Endothelial cell of umbilical vein (primary cell): ENCODE measurements around the gene SBF1. TPM values are rescaled to one million over a fixed set of nuclear protein-coding genes. Genes with fewer than 3 reads are reported as not detected.

ENCODE experiments used
- BruUV-seq: library from RNA; stranded (reverse); fragments of 400-500 nt; replicated peaks from 2 replicates; lab custom pipeline; 2021; lab: Mats Ljungman, UMichigan
- CTCF ChIA-PET: fragments of 300-600, 350-600 bp; sonication (Branson Sonifier 250); formaldehyde crosslinking; loops from one replicate; lab custom pipeline; 2021; ENCODE audit warnings: antibody characterized with exemption, inconsistent platforms; lab: Charles Lee
- POLR2A ChIA-PET: fragments of 300-600, 350-600 bp; sonication (Branson Sonifier 250); formaldehyde crosslinking; loops from one replicate; lab custom pipeline; 2021; ENCODE audit warnings: antibody characterized with exemption, inconsistent platforms; lab: Charles Lee
- DNase-seq: peaks from one replicate; pipeline ENCODE4 v3.0.0-alpha.2; 2011; ENCODE audit warnings: low read depth, low spot score
- FAIRE-seq: peaks from 2 replicates; lab custom pipeline; 2011; peaks lifted over from hg19 to GRCh38; lab: Jason Lieb, UNC
- H2AFZ ChIP-seq: 2 replicates; pipeline ENCODE4 v1.6.0; 2012; ENCODE audit warnings: low read depth, low read length, control low read depth, inconsistent platforms
- H3K27ac ChIP-seq: 2 replicates; pipeline ENCODE4 v1.5.1; 2011; ENCODE audit warnings: low read depth, mild to moderate bottlenecking, control low read depth, low read length, moderate library complexity; ENCODE audit not compliant: insufficient read depth
- H3K27me3 ChIP-seq, 2 experiments: 2 replicates each; pipeline versions ENCODE4 v1.6.0 to v1.6.1; 2011; ENCODE audit warnings: low read length in 2 of 2, mixed read lengths in 1 of 2; ENCODE audit not compliant: control insufficient read depth in 2 of 2, insufficient read depth in 2 of 2
- H3K36me3 ChIP-seq, 2 experiments: 2 replicates in 1 of 2; 3 replicates in 1 of 2; pipeline ENCODE4 v1.5.1; 2011; ENCODE audit warnings: low read length in 2 of 2, mild to moderate bottlenecking in 1 of 2, moderate library complexity in 1 of 2; ENCODE audit not compliant: control insufficient read depth in 2 of 2, insufficient read depth in 2 of 2; ENCODE audit errors: extremely low read depth in 1 of 2
- H3K4me1 ChIP-seq: 3 replicates; pipeline ENCODE4 v1.5.1; 2011; ENCODE audit warnings: mild to moderate bottlenecking, low read length; ENCODE audit not compliant: control insufficient read depth, insufficient read depth; ENCODE audit errors: extremely low read depth
- H3K4me2 ChIP-seq: 2 replicates; pipeline ENCODE4 v1.6.1; 2011; ENCODE audit warnings: low read length, control low read depth, mixed read lengths; ENCODE audit not compliant: insufficient read depth
- H3K4me3 ChIP-seq, 3 experiments: fragments of 200-600 bp in 1 of 3; sonication (generic), shearing (Covaris generic) in 1 of 3; replicated peaks in 1 of 3; 2 replicates each; pipeline ENCODE4 v1.5.1; 2011 to 2016; ENCODE audit warnings: control low read depth in 3 of 3, low read length in 3 of 3, mild to moderate bottlenecking in 2 of 3, inconsistent platforms in 1 of 3, low read depth in 1 of 3, moderate library complexity in 1 of 3; ENCODE audit not compliant: insufficient read depth in 1 of 3
- H3K79me2 ChIP-seq: 2 replicates; pipeline ENCODE4 v1.6.0; 2012; ENCODE audit warnings: low read length, inconsistent platforms; ENCODE audit not compliant: control insufficient read depth, insufficient read depth
- H3K9ac ChIP-seq: replicated peaks from 2 replicates; pipeline ENCODE3; 2011; ENCODE audit warnings: low read length, control low read depth; ENCODE audit not compliant: insufficient read depth; ENCODE audit errors: extremely low read depth
- H3K9me1 ChIP-seq: replicated peaks from 3 replicates; pipeline ENCODE4 v1.6.0; 2011; ENCODE audit warnings: mild to moderate bottlenecking, low read length; ENCODE audit not compliant: control insufficient read depth, insufficient read depth; ENCODE audit errors: extremely low read depth
- H3K9me3 ChIP-seq: replicated peaks from 2 replicates; pipeline ENCODE4 v1.5.1; 2012; ENCODE audit warnings: low read length, inconsistent platforms; ENCODE audit not compliant: control insufficient read depth, insufficient read depth
- H4K20me1 ChIP-seq: replicated peaks from 2 replicates; pipeline ENCODE3; 2011; ENCODE audit warnings: mild to moderate bottlenecking, low read length; ENCODE audit not compliant: control insufficient read depth, insufficient read depth; ENCODE audit errors: extremely low read depth
- EZH2 ChIP-seq: IDR thresholded peaks from 2 replicates; pipeline ENCODE4 v1.6.1; 2012; ENCODE audit warnings: borderline replicate concordance, low read depth, mild to moderate bottlenecking, moderate library complexity, low read length, inconsistent platforms; ENCODE audit not compliant: severe bottlenecking
- FOS ChIP-seq: IDR thresholded peaks from 2 replicates; pipeline ENCODE4 v1.6.1; 2011; ENCODE audit warnings: mild to moderate bottlenecking, low read length, moderate library complexity, borderline replicate concordance; ENCODE audit not compliant: insufficient read depth
- GATA2 ChIP-seq: IDR thresholded peaks from 2 replicates; pipeline ENCODE4 v1.7.0; 2011; ENCODE audit warnings: low read depth, mild to moderate bottlenecking, moderate library complexity, mixed read lengths, low read length; ENCODE audit not compliant: insufficient read length, insufficient read depth
- JUN ChIP-seq: IDR thresholded peaks from 2 replicates; pipeline ENCODE4 v1.6.1; 2011; ENCODE audit warnings: borderline replicate concordance, low read depth; ENCODE audit not compliant: insufficient read length, insufficient read depth
- MYC ChIP-seq: IDR thresholded peaks from one replicate; pipeline ENCODE4 v1.6.1; 2011; ENCODE audit warnings: mild to moderate bottlenecking, low read depth, low read length
- POLR2A ChIP-seq: IDR thresholded peaks from 2 replicates; pipeline ENCODE4 v1.6.1; 2012; ENCODE audit warnings: low read depth, mild to moderate bottlenecking, control low read depth, low read length
- POLR2AphosphoS5 ChIP-seq: IDR thresholded peaks from 2 replicates; pipeline ENCODE4 v1.6.1; 2012; ENCODE audit warnings: low read depth, mild to moderate bottlenecking, control low read depth, low read length, moderate library complexity; ENCODE audit not compliant: insufficient read depth
- dilution Hi-C: fragments of 300-500 bp; cut with MboI; formaldehyde crosslinking; loops from one replicate; pipeline ENCODE4 v1.15.0; 2019; ENCODE audit warnings: low sequenced_read_pairs; ENCODE audit not compliant: extremely low pct_ligation_motif_present
- intact Hi-C: fragments of 100-400 bp; cut with micrococcal nuclease; formaldehyde crosslinking; loops from one replicate; pipeline ENCODE4 v1.10.0; 2022
- polyA plus RNA-seq, 4 experiments: library from polyadenylated mRNA; depleted of rRNA in 3 of 4; stranded (reverse) in 3 of 4; unstranded in 1 of 4; fragments of >200 nt; gene quantifications; 2 replicates each; pipeline versions ENCODE4 v1.2.1 to v1.2.3, GENCODE V29; 2011 to 2012; ENCODE audit warnings: missing spikeins in 1 of 4
- total RNA-seq: library from RNA; stranded (reverse); gene quantifications from 2 replicates; pipeline ENCODE4 v1.2.3, GENCODE V29; 2021
- TF ChIP-seq, protein P1 (sequence below), 2 donors: IDR thresholded peaks; 1 replicate in 1 of 2; 2 replicates in 1 of 2; pipeline ENCODE4 v1.5.1; 2011; ENCODE audit warnings: low read length in 2 of 2, mild to moderate bottlenecking in 2 of 2, moderate library complexity in 2 of 2, control low read depth in 1 of 2, inconsistent platforms in 1 of 2, low read depth in 1 of 2; ENCODE audit not compliant: insufficient read depth in 1 of 2; ENCODE audit errors: extremely low read depth in 1 of 2
- TF ChIP-seq, protein P2 (sequence below): IDR thresholded peaks from 2 replicates; pipeline ENCODE4 v1.6.1; 2011; ENCODE audit not compliant: insufficient read depth, insufficient read length

SBF1 gene
- total and polyA plus RNA-seq, 2 donors (not counting 3 experiments of a cell fraction or from before 2014, with no cell fraction given), result 36.3 to 68.6 TPM

- Histone ChIP-seq H3K4me2 (no peak overlapping the region), H3K4me3 (no peak overlapping the region), H3K79me2 (no peaks in the 10 kb centered on the region), H2AFZ (no peak overlapping the region), H3K4me1 (peaks cover 6% of the 10 kb centered on the region), H3K27me3 (no peaks in the 10 kb centered on the region), H3K9me3 (no peaks in the 10 kb centered on the region), H3K9ac (no peak overlapping the region), H4K20me1 (no peaks in the 10 kb centered on the region), H3K9me1 (no peaks in the 10 kb centered on the region), H3K36me3 (peaks cover 0 to 52% of the 10 kb centered on the region in 2 experiments), H3K27ac (no peak overlapping the region)
- intact Hi-C loops (no loop called here), dilution Hi-C loops (no loop called here)
- no peak for FAIRE-seq
- CTCF ChIA-PET, result no interaction called here
- no TSS peak for BruUV-seq
- TF ChIP-seq, protein P1, sequence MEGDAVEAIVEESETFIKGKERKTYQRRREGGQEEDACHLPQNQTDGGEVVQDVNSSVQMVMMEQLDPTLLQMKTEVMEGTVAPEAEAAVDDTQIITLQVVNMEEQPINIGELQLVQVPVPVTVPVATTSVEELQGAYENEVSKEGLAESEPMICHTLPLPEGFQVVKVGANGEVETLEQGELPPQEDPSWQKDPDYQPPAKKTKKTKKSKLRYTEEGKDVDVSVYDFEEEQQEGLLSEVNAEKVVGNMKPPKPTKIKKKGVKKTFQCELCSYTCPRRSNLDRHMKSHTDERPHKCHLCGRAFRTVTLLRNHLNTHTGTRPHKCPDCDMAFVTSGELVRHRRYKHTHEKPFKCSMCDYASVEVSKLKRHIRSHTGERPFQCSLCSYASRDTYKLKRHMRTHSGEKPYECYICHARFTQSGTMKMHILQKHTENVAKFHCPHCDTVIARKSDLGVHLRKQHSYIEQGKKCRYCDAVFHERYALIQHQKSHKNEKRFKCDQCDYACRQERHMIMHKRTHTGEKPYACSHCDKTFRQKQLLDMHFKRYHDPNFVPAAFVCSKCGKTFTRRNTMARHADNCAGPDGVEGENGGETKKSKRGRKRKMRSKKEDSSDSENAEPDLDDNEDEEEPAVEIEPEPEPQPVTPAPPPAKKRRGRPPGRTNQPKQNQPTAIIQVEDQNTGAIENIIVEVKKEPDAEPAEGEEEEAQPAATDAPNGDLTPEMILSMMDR (IDR thresholded peaks at IDR 0.05; ENCODE audit: extremely low read depth in 1 of 2, insufficient read depth in 1 of 2, low read depth in 1 of 2, low read length in 2 of 2), result no peak
- POLR2A ChIA-PET, result no interaction called here
- no peak for DNase-seq
Observed at GRCh38 chr22:50443197-50443596, 31.6 kb downstream of the SBF1 start.

DNA sequence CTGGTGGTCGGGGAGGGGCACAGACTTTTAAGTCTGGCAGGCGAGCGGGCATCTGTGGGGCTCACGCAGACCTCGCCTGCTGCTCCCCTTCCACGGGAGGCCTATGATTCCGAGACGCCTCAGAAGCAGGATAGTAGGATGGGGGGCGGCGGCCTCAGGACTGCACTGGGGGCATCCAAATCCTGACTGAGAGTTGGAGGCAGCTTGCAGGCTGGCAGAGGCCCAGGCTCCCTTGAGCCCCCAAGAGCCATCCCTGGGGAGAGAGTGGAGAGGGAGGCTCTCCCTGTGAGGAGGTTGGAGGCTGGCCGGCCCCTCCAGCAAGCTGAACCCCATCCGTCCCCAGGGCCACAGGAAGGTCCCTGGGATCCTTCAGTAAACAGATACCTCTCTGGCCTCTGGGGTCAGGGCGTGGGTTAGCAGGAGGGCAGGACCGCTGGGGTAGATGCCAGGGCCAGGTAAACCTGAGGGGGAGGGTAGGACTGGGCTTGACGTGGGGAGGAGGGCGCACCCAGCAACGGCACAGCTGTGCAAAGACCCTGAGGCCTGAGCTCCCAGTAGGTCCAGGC lies 33.3 kb downstream of the SBF1 start:
- DNase-seq (no peak), FAIRE-seq (no peak)
- ChIA-PET CTCF (interaction anchor here (0.9 kb wide), 1 partner anchor 16 kb away, joined by 3 read pairs; no protein-coding TSS in a partner anchor), POLR2A (no interaction called here)
- Histone ChIP-seq H3K9me3 (no peaks in the 10 kb centered on the region), H3K36me3 (peaks cover 0 to 47% of the 10 kb centered on the region in 2 experiments), H3K9me1 (no peaks in the 10 kb centered on the region), H3K27ac (no peak overlapping the region), H3K27me3 (no peaks in the 10 kb centered on the region), H3K9ac (no peak overlapping the region), H4K20me1 (no peaks in the 10 kb centered on the region), H3K4me1 (peaks cover 6% of the 10 kb centered on the region), H3K79me2 (no peaks in the 10 kb centered on the region), H3K4me2 (no peak overlapping the region), H2AFZ (no peak overlapping the region), H3K4me3 (no peak overlapping the region)
- intact Hi-C loops (no loop called here), dilution Hi-C loops (no loop called here)
- no peak for TF ChIP-seq JUN
- no peak for TF ChIP-seq EZH2
- no peak for TF ChIP-seq POLR2AphosphoS5
- TF ChIP-seq, protein P2, sequence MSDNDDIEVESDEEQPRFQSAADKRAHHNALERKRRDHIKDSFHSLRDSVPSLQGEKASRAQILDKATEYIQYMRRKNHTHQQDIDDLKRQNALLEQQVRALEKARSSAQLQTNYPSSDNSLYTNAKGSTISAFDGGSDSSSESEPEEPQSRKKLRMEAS, result no peak
- no peak for TF ChIP-seq FOS
- TF ChIP-seq, protein P1 (IDR thresholded peaks at IDR 0.05; ENCODE audit: extremely low read depth in 1 of 2, insufficient read depth in 1 of 2, low read depth in 1 of 2, low read length in 2 of 2), result no peak
- no peak for TF ChIP-seq GATA2
- TF ChIP-seq POLR2A, result no peak
- no peak for TF ChIP-seq MYC
- BruUV-seq, result no TSS peak
